Astrocyte of the cerebellum (primary cell): ENCODE measurements around the gene CRYBB1.

ENCODE experiments used
- DNase-seq: peaks from one replicate; pipeline ENCODE4 v3.0.0-alpha.2; 2011; ENCODE audit warnings: low read depth
- H3K4me3 ChIP-seq: 2 replicates; pipeline ENCODE4 v1.5.1; 2011; ENCODE audit warnings: mild to moderate bottlenecking, low read depth, low read length, moderate library complexity
- in situ Hi-C: cut with HindIII; loops from 2 replicates; pipeline ENCODE4 v1.10.0; 2017; ENCODE audit warnings: low sequenced_read_pairs
- TF ChIP-seq, protein P1 (sequence below): IDR thresholded peaks from 2 replicates; pipeline ENCODE4 v1.5.1; 2012; ENCODE audit warnings: low read length, low read depth, moderate library complexity, mild to moderate bottlenecking; ENCODE audit errors: missing control alignments

CRYBB1 gene

GRCh38 chr22:26581026-26581425 lies 36.8 kb downstream of the CRYBB1 start:
- DNase-seq = no peak
- TF ChIP-seq, protein P1, sequence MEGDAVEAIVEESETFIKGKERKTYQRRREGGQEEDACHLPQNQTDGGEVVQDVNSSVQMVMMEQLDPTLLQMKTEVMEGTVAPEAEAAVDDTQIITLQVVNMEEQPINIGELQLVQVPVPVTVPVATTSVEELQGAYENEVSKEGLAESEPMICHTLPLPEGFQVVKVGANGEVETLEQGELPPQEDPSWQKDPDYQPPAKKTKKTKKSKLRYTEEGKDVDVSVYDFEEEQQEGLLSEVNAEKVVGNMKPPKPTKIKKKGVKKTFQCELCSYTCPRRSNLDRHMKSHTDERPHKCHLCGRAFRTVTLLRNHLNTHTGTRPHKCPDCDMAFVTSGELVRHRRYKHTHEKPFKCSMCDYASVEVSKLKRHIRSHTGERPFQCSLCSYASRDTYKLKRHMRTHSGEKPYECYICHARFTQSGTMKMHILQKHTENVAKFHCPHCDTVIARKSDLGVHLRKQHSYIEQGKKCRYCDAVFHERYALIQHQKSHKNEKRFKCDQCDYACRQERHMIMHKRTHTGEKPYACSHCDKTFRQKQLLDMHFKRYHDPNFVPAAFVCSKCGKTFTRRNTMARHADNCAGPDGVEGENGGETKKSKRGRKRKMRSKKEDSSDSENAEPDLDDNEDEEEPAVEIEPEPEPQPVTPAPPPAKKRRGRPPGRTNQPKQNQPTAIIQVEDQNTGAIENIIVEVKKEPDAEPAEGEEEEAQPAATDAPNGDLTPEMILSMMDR = no peak
- in situ Hi-C loops = no loop called here

DNA sequence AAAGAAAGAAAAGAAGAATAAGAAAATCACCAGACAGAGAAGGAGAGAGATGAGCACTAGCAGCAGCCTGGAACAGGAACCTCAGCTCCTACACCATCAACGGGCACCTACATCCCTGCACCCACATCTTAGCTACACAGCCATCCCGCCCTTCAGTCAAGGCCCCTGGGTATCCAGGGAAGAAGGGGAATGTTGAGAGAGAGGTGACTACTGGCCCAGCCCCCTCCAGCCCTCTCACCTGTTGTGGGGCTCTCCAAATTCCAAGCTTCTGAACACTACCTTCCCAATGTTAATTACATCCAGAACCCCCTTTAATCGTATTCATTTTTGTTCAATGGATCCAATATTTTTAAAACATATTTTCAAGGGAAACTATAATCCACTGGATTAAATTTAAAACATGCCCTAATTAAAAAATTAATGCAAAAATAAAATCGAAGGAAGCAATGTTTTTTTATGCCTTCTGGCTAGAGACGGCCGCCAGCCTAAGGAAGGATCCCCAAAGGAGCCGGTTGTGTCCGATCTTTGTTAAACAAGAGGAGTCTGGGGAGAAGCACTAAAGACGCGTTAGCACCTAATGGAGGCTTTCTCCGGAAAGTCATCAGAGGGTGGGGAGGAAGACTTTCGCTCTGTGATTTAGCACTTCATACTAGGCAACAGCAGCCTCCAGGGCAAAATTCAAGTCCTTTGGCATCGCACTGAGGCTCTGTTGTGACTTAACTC lies 37.4 kb downstream of the CRYBB1 start:
- no peak for DNase-seq
- in situ Hi-C loops = no loop called here
- no peak overlapping the region for H3K4me3 ChIP-seq
- TF ChIP-seq, protein P1 = no peak

More at GRCh38 chr22:26581026-26581425, 36.8 kb downstream of the CRYBB1 start:
- no peak overlapping the region for H3K4me3 ChIP-seq

- in situ Hi-C loops = no loop called here
- DNase-seq = no peak
- TF ChIP-seq, protein P1 = no peak
- H3K4me3 ChIP-seq = no peak overlapping the region
These were observed 38.4 kb downstream of the CRYBB1 start for GRCh38 chr22:26579331-26579886.

DNA sequence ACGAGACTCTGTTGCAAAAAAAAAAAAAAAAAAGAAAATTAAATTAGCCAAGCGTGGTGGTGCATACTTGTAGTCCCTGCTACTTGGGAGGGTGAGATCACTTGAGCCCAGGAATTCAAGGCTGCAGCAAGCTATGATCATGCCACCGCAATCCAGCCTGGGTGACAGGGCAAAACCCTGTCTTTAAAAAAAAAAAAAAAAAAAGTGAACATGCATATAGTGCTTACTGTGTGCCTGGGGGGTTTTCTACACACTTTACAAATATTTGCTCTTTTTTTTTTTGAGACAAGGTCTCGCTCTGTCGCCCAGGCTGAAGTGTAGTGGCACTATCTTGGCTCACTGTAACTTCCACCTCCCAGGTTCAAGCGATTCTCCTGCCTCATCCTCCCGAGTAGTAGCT lies 40.7 kb downstream of the CRYBB1 start:
- in situ Hi-C loops = no loop called here
- TF ChIP-seq, protein P1 = no peak
- H3K4me3 ChIP-seq = no peak overlapping the region

DNA sequence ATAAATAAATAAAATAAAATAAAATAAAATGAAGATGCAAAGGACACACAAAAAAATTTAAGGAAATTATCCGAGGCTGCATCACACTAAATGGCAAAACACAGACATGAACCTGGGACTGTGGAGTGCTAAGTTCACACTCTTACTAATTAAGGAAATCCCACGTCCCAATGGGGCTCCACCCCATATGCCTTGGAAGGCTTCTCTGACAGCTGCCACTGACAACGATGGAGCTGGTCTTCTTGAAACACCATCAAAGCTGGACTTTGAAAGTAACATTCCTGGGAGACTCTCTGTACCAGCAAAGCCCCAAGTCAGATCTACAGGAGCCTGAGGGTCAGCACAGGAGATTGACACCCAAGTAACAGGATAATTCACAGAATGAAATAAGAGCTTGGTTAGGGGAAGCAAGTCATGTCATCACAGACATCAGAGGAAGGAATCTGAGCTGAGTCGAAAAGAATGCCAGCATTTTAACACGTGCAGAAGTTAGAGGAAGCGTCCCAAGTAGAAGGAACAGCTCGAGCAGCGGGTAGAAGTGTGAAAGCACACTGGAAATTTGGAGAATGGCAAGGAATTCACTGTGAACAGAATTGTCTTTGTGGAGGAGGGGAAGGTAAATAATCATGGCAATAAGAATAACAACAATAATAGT lies 41.7 kb downstream of the CRYBB1 start:
- TF ChIP-seq, protein P1 = no peak
- no peak overlapping the region for H3K4me3 ChIP-seq
- DNase-seq = no peak
- in situ Hi-C loops = no loop called here

More for the DNA sequence above, 40.7 kb downstream of the CRYBB1 start:
- no peak for DNase-seq

GRCh38 chr22:26574001-26574723 lies 43.7 kb downstream of the CRYBB1 start:
- H3K4me3 ChIP-seq = no peak overlapping the region
- TF ChIP-seq, protein P1 = no peak
- in situ Hi-C loops = no loop called here
- no peak for DNase-seq
